ENCODE measurements around the gene STIP1.
A peak's percentile ranks its signal among the peaks of the same experiment; 100 is the strongest.

DNA sequence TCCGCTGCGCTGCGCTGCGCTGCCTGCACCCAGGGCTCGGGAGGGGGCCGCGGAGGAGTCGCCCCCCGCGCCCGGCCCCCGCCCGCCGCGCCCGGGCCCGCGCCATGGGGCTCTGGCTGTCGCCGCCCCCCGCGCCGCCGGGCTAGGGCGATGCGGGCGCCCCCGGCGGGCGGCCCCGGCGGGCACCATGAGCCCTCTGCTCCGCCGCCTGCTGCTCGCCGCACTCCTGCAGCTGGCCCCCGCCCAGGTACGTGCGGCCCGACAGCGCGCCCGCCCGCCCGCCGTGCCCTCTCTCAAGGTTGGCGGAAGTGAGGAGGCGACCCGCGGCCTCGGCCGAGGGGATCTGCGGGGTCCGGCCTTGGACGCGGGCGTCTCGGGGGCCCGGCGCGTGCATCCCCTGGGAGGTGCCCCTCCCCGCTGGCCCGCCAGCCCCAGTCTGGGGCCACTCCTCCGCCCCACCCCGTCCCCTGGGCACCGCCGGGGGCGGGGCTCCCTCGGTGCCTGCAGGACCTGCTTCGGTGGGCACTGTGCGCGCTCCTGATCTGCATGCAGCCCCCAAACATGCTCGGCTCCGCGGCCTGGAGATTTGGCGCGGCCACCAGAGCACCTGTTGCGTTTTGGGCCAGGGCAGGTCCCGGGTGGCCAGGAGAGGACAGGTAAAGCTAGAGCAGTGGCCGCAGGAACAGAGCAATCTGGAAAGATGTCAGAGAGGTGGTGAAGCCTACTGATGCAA is 48.8 kb downstream of the STIP1 start:
- TF ChIP-seq POLR2A (IDR thresholded peaks at IDR 0.05) (peak in 1 of 2 donors; percentile 20), CTCF (IDR thresholded peaks at IDR 0.05) (no peak)
